Spleen (tissue), 11 donors: ENCODE measurements around the gene C1QTNF9. TPM values are rescaled to one million over a fixed set of nuclear protein-coding genes. Genes with fewer than 3 reads are reported as not detected.
"Not testable (repeated sequence)": the region's sequence is repeated elsewhere in the genome, so short reads cannot be mapped to it uniquely, and the experiment has no call there.

Source experiments
- DNase-seq: peaks from one replicate; pipeline ENCODE4 v3.0.0-alpha.2; 2020
- H3K27ac ChIP-seq, 8 donors: fragments of 200-600 bp; sonication (generic) in 7 of 8; 1 replicate in 4 of 8; 2 replicates in 4 of 8; pipeline versions ENCODE4 v1.5.0 to v1.8.0; 2016 to 2021; ENCODE audit warnings: inconsistent platforms in 4 of 8, mild to moderate bottlenecking in 4 of 8, moderate library complexity in 1 of 8
- H3K27me3 ChIP-seq, 7 donors: fragments of 200-600 bp; sonication (generic) in 6 of 7; replicated peaks in 1 of 7; 1 replicate in 4 of 7; 2 replicates in 3 of 7; pipeline versions ENCODE4 v1.5.0 to v1.8.0; 2016 to 2021; ENCODE audit warnings: inconsistent platforms in 3 of 7, mild to moderate bottlenecking in 1 of 7
- H3K36me3 ChIP-seq, 6 donors: fragments of 200-600 bp; sonication (generic) in 5 of 6; 1 replicate in 4 of 6; 2 replicates in 2 of 6; pipeline versions ENCODE4 v1.5.0 to v1.8.0; 2016 to 2021; ENCODE audit warnings: inconsistent platforms in 2 of 6
- H3K4me1 ChIP-seq, 6 donors: fragments of 200-600 bp; sonication (generic) in 5 of 6; 1 replicate in 3 of 6; 2 replicates in 3 of 6; pipeline versions ENCODE4 v1.5.0 to v1.8.0; 2016 to 2021; ENCODE audit warnings: inconsistent platforms in 3 of 6
- H3K4me3 ChIP-seq, 8 donors: fragments of 200-600 bp; sonication (generic) in 7 of 8; 1 replicate in 4 of 8; 2 replicates in 4 of 8; pipeline versions ENCODE4 v1.5.0 to v1.8.0; 2016 to 2021; ENCODE audit warnings: inconsistent platforms in 4 of 8, mild to moderate bottlenecking in 4 of 8, moderate library complexity in 2 of 8
- H3K9me3 ChIP-seq, 8 donors: fragments of 200-600 bp; sonication (generic) in 7 of 8; 1 replicate in 4 of 8; 2 replicates in 4 of 8; pipeline versions ENCODE4 v1.5.0 to v1.8.0; 2016 to 2021; ENCODE audit warnings: inconsistent platforms in 4 of 8
- CTCF ChIP-seq, 11 experiments: fragments of 200-600 bp in 7 of 11; fragments of 450-650 bp in 4 of 11; sonication (generic) in 4 of 11; IDR thresholded peaks in 8 of 11; conservative IDR thresholded peaks in 3 of 11; 1 replicate in 7 of 11; 2 replicates in 4 of 11; pipeline versions ENCODE4 v1.4.0 to v1.8.0; 2016 to 2021; ENCODE audit warnings: antibody characterized with exemption in 11 of 11, inconsistent platforms in 4 of 11, mild to moderate bottlenecking in 1 of 11
- POLR2AphosphoS5 ChIP-seq, 3 donors: sonication (generic); formaldehyde crosslinking; IDR thresholded peaks; one replicate each; pipeline ENCODE4 v1.5.1; 2017; ENCODE audit warnings: antibody characterized with exemption in 3 of 3
- WGBS, 5 donors: extraction: QIAGEN DNeasy Blood & Tissue Kit in 3 of 5; methylation state at CpG; one replicate each; pipeline versions ENCODE4 v1.1.5 to v1.1.7; 2013 to 2018; 5-methylcytosine and 5-hydroxymethylcytosine counted together
- intact Hi-C: fragments of 100-400 bp; cut with DNase I; formaldehyde crosslinking; loops from one replicate; pipeline ENCODE4 v1.15.0; 2023; ENCODE audit warnings: low total_unique reads
- polyA plus RNA-seq, 3 donors: library from polyadenylated mRNA; stranded (reverse); fragments of 200-250 nt; gene quantifications; one replicate each; pipeline ENCODE4 v1.2.1, GENCODE V29; 2013
- total RNA-seq, 7 donors: library from RNA; depleted of rRNA in 3 of 7; stranded (reverse); fragments of >200 nt in 3 of 7; fragmentation: NEBNext Ultra II Directional in 4 of 7; extraction: Animal tissue kit (Norgen Biotek cat#: 25700) in 4 of 7; gene quantifications; one replicate each; pipeline versions ENCODE4 v1.1.0 to v1.2.1, GENCODE V29; 2016 to 2021
- donor health status: healthy with polysubstance abuse.
- donor health status: DM: no; HTN: no; CAD: no; lungs with moderate emphysema.
- donor health status: DM: no; HTN: no; CAD: no.
- donor health status: Bipolar disorder and iron deficiency.
- donor health status: healthy.
- donor health status: DM: no; HTN: no; CAD: no.
- donor health status: DM: yes; HTN: yes; CAD: no.

Gene C1QTNF9
- total and polyA plus RNA-seq, 10 donors: 0.15 to 0.72 (median 0.35) TPM; not detected in 5

GRCh38 chr13:24365191-24365590 lies 55.8 kb downstream of the C1QTNF9 start:
- WGBS, 5 donors: 80 to 87% (median 83%) methylated on average over 9 of the region's 9 CpGs
- DNase-seq: peak; percentile 41
- no peaks in the 10 kb centered on the region for H3K27me3 ChIP-seq
- TF ChIP-seq POLR2AphosphoS5 (IDR thresholded peaks at IDR 0.05): no peak
- no peak for TF ChIP-seq CTCF (IDR thresholded peaks at IDR 0.05 in 8 of 11, conservative IDR thresholded peaks at IDR 0.05 in 3 of 11)
- H3K9me3 ChIP-seq: no peaks in the 10 kb centered on the region
- H3K27ac ChIP-seq: no peak overlapping the region
- H3K4me1 ChIP-seq: no peaks in the 10 kb centered on the region
- H3K4me3 ChIP-seq: no peak overlapping the region
- intact Hi-C loops: no loop called here
- no peaks in the 10 kb centered on the region for H3K36me3 ChIP-seq

GRCh38 chr13:24366315-24366714 lies 56.9 kb downstream of the C1QTNF9 start:
- H3K27me3 ChIP-seq: peaks cover 0 to 10% (median 0%) of the 10 kb centered on the region in 7 donors
- H3K4me1 ChIP-seq, H3K9me3 ChIP-seq, H3K36me3 ChIP-seq, H3K4me3 ChIP-seq, intact Hi-C loops, DNase-seq, H3K27ac ChIP-seq: not testable (repeated sequence)
- WGBS, 5 donors: 93 to 96% (median 94%) methylated on average over 6 to 8 of the region's 8 CpGs

GRCh38 chr13:24371273-24371672 lies 61.9 kb downstream of the C1QTNF9 start:
- H3K4me1 ChIP-seq, H3K36me3 ChIP-seq, DNase-seq, H3K9me3 ChIP-seq, H3K4me3 ChIP-seq, H3K27ac ChIP-seq, intact Hi-C loops: not testable (repeated sequence)
- 74 to 84% (median 80%) methylated on average over 9 of the region's 9 CpGs for whole genome bisulfite sequencing, 5 donors
- peaks cover 0 to 23% (median 0%) of the 10 kb centered on the region in 7 donors for H3K27me3 ChIP-seq

Other genes starting within 250 kb of the C1QTNF9 start
- gene SPATA13, start 148.9 kb upstream of the C1QTNF9 start, total RNA-seq: 100 to 1,000 TPM; 101 to 185 (median 137) TPM
- 10 to 100 TPM; 12.0 to 47.1 (median 28.8) TPM for gene SPATA13, start 148.9 kb upstream of the C1QTNF9 start, polyA plus RNA-seq
- gene PARP4, start 203.2 kb downstream of the C1QTNF9 start, total RNA-seq: 100 to 1,000 TPM in 1 of 7 donors, 10 to 100 TPM in 6; 47.7 to 107 (median 75.5) TPM
- 10 to 100 TPM; 10.8 to 15.7 (median 12.2) TPM for gene PARP4, start 203.2 kb downstream of the C1QTNF9 start, polyA plus RNA-seq